Stimulated activated CD8-positive, alpha-beta memory T cell treated with anti-CD3 and anti-CD28 coated beads, Interleukin-7, amount 100 ng/mL, for 24 hours (primary cell): Measurements from ENCODE around the gene CLRN3.

ENCODE experiments used
- DNase-seq: peaks from one replicate; pipeline ENCODE4 v3.0.0-alpha.2; 2020; ENCODE audit warnings: low read depth

CLRN3 gene

DNA sequence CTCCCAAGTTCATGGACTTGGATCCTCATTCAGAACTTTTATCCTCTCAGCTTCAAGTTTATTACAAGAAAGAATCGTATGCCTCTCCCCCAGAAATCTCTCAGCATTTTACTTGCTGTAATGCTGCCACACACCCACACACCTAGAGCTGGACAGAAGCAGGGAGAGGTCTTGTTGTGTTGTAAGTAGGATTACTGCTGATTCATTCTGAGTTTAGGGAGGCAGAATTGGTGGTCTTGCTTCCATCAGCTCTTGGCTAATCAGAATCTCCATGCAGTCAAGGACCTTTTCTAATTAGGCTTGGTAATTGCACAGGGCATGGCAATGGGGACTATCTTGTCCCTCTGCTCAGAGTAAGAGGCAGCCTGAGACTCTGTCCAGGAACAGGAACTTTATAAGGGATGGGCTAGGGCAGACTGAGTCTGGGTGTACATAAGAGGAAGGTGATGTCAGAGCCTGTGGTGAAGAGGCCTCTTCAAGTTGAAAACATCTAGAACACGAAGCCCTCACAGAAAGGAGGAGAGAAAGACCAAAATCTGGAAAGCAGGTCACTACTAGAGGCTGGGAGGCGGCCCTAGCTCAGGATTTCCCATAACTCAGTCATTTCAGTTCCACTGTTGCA lies 7.1 kb upstream of the CLRN3 start:
- no peak for DNase-seq

DNA sequence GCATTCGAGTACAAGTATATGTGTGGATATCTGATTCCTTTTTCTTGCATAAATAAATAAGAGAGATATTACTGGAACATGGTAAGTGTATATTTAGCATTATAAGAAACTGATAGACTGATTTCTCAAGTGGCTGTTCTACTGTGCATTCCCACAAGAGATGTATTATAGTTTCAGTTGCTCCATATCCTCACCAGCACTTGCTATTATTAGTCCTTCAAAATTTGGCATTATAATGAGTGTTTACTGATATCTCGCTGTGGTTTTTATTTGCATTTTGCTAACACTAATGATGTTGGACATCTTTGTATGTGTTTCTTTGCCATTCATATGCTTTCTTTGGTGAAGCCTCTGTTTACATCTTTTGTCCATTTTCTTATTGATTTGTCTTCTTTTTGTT lies 4.4 kb upstream of the CLRN3 start:
- DNase-seq = no peak

DNA sequence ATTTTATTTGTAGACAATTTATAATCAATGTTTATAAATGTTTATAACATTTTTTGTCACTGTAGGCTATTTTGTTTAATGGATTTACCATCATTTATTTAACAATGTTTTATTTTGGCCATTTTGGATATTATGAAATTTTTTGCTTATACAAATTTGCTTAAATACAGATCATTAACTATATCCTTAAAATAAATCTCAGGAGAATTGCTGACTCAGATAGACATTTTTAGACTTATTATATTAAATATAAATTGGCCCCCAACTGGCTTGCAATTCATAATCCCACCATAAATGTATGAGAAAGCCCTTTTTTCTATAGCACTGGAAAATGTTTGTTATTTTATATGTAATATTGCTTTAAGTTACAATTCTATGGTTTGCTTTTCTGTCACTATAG lies 3.8 kb upstream of the CLRN3 start:
- DNase-seq = no peak

- DNase-seq = no peak
Measured at GRCh38 chr10:127894146-127894545, 1.4 kb upstream of the CLRN3 start.

- DNase-seq = no peak
Measured at GRCh38 chr10:127890832-127891334, 1.9 kb downstream of the CLRN3 start.

- no peak for DNase-seq
Measured at GRCh38 chr10:127890216-127890615, 2.5 kb downstream of the CLRN3 start.

- no peak for DNase-seq
Measured at GRCh38 chr10:127889605-127890195, 3.0 kb downstream of the CLRN3 start.

DNA sequence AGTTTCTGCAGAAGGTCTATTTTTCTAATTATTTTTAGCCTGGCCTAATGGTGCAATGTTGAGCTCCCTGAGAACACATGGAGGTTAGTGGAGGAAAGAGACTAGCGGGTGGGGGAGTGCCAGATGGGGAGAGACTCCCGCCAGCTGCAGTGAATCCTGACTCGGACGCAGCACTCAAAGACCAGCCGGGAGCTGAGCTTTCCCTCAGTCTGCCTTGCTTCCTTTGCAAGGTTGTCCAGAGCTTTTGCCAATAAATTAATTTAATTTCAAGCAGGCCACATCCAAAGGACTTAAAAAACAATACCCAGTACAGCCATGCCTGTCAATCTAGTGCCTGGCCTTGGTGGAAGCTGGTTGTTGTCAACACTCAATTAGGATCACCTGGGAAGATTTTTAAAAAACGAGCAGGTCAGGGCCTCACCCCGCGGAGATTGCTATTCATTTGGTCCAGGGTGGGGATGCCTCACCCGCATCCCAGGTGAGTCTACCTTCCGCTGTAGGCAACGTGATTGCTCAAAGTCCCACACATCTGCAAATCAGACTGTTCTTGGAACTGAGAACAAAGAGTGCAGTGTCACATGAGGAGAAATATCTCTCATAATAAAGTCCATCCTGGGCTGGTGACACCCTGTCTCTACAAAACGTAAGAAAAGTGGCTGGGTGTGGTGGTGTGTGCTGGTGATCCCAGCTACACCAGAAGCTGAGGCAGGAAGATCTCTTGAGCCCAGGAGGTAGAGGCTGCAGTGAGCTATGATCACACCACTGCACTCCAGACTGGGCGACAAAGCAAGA lies 4.0 kb downstream of the CLRN3 start:
- DNase-seq = no peak

GRCh38 chr10:127887541-127888415 lies 5.0 kb downstream of the CLRN3 start:
- DNase-seq = no peak

DNA sequence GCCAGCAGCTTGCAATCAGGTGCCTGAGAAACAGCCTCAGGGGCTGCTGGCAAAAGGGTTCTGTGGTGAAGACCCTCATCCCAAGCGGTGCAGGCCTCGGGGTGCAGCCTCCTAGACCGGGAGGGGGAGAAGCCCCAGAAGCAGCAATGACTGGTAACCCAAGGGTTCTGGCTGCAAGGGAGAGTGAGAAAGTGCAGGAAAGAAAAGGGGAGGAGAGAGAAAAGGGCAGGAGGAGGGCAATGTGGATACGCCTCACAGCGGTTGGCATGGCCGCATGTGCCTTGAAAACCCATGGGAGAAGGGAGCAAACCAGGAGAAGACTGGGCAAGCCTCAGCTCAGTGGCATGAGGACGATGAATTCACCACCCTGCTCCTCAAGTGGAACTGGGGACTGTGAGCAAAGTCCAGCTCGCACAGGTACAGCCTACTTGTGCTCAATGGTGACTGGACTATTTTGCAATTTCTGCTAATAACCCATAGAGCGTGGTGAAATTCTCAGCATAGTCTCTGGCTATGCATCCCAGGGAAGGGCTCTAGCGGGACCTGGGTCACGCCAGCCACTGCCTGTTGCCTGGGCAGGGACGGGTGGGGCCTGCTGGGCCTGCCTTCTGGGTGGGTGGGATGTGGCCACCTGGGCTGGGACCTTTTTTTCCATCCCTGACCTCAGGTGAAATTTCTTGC lies 6.2 kb downstream of the CLRN3 start:
- DNase-seq = no peak

GRCh38 chr10:127884501-127884900 lies 8.2 kb downstream of the CLRN3 start:
- no peak for DNase-seq

DNA sequence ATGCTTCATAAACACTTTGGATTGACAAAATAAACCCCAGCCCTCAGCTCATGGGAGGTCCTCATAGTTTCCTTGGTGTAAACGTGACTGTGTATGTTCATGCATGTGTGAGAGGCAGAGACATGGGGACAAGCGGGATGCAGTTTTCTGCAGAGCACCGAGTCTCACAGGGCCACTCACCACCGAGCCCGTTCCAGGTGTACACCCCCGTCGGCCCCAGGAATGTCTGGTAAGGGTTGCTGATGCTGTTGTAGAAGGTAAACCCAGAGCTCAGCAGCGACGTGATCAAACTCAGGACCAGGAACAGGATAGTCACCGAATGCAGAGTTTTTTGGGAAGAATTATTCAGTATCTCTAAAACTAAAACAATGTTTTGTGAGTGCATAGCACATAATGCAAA lies 9.2 kb downstream of the CLRN3 start:
- DNase-seq = no peak

DNA sequence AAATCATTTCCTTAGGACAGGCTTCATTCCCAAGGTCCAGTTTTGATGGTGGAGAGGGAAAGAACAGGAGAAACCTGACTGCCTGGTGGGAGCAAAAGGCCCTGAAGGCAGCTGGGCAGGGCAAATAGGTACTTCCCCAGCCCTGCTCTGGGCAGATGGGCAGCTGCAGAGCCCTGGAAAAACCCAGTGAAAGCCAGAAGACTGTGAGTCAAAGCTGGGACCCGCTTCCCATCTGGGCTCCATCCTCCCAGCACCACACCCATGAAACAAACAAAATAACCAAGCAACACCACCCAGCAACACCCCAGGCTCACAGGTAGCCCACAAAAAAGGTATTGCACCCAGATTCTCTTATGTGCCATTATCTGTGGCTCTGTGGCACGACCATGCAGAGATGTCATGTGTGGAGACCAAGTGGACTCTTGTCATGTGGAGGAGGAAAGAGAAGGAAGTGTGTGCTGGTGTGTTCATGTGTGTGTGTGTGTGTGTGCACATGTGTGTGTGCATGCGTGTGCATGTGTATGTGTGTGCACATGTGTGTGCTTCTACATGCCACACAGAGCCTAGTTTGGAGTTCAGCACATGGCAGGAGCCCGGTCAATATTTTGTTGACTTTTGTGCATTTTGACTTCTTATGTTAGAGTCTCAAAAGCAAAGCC lies 9.8 kb downstream of the CLRN3 start:
- DNase-seq = no peak

- DNase-seq = no peak
Measured at GRCh38 chr10:127882391-127882790, 10.3 kb downstream of the CLRN3 start.

DNA sequence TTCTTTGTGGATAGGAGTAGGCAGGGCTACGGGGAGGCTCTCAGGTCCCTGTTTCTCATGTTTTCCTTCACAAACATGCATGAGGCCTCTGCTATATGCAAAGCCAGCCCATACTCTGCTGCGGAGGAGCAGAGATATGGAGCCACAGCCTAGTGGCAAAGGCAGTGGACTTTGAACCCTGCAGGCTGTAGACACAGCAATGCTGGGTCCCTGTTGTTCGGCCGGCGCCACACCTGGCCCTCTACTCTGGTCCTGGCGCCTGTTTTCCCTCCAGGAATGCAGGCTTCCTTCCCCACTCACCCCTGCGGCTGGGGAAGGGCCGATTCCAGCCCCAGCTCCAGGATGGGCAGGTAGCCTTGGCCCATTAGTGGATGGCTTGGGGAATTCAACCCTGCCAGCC lies 11.5 kb downstream of the CLRN3 start:
- no peak for DNase-seq

DNA sequence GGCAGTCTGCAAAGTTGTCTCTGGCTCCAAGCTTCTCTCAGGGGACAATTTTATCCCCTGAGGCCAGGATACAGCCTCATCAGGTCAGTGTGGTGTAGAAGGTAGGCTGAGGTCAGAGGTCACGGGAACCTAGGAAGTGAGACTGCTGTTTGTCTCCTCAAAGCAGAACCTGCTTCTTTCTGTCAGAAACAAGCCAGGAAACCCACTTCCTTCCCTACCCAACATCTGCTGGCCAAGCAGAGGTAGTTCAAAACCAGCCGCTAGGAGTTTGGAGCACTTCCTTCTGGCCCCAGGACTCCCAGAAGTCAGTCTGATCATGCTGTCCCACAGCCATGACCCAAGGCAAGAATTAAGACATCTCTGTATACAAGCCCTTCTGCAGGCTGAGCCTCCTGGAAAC lies 12.2 kb downstream of the CLRN3 start:
- no peak for DNase-seq

DNA sequence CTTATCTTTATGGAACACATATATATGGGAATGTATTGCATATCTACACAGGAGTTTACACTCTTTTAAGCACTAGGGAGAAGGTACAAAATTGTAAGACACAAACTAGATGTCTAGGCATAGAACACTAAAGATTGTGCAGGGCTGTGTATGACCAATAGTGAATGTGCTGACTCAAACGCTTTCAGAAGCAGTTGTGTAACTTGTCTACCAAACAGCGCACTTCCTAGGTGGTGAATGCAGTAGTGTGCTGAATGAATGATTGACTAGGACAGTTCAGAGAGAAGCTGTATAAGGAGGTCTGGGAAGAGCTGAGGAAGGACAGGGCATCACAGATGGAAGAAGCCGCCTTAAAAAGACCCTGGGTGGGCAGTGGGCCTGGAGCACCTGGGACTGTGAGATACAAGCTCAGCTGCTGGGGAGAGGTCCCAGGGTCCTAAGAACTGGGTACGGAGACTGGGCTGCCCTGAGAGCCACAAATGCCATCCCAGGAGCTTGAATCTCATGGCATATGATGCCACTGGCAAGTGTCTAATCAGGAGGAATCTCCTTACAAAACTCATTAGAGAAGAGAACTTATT lies 14.2 kb downstream of the CLRN3 start:
- no peak for DNase-seq

DNA sequence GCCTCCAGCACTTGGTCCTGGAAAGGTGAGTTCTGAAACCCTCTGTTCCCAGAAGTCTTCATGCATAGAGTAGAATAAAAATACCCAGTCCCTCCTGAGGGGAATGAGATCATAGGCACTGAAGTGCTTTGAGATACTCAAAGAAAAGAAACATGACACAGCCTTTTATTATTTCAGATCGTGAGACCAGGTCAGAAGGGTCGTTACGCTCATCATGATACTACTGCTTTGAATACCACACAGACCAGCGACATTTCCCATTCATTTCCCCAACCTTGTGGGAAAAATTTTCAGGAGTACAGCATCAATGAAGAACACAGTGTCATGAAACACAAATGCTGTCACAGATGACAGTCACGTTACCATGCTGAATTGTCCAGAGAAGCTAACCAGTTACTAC lies 15.0 kb downstream of the CLRN3 start:
- no peak for DNase-seq

DNA sequence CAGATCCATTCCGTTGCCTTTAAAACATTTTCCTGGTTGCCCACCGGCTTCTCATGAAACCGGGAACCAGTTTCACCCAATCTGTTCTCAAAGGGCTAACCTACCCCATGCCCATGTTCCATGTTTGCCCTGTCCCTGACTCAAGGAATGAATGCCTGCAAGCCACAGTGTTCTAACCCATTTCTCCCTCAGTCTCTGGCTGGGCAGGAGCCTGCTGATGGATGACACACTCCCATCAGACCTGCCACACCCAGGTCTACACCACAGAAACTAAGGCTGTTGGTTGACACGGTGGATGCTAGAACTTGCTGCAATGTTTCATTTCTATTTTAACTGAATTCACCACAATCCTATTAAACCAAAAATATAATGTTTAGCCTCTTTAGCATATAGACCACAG lies 15.6 kb downstream of the CLRN3 start:
- no peak for DNase-seq

DNA sequence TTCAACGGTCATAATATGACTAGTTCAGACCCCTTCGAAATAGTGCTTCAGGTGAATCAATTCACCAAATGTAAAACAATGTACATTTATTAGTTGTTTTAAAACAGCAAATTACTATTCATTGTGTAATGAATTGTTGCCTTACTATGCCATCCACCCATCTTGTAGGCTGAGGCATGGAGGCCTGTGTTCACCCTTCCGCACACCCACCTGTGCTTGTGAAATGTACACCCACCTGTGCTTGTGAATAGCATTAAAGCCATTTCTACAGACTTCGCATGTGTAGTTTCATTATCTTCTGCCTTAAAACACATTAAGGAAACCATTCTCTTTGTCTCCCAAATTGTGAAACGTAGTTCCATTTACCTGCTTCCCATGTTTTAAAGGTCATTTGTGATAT lies 16.8 kb downstream of the CLRN3 start:
- DNase-seq = no peak

DNA sequence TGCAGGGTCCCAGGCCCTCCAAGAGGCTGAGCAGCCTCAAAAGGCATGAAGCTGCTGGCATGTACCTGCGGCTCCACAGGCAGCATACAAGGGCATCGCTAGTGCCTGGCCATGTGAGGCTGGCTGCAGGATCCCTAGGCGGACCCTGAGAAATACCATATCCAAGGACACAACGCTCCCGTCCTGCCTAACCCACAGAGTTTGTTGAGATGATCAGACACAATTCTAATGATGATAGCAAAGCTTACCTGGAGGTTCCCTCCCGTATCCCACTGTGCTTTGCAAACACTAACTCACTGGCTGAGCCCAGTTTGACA lies 17.3 kb downstream of the CLRN3 start:
- DNase-seq = no peak
